GM19240 (cell line): ENCODE data around the gene P2RX2.

Source experiments
- DNase-seq: peaks from one replicate; pipeline ENCODE4 v3.0.0; 2011; ENCODE audit warnings: low spot score; ENCODE audit not compliant: insufficient read length

The P2RX2 gene

DNA sequence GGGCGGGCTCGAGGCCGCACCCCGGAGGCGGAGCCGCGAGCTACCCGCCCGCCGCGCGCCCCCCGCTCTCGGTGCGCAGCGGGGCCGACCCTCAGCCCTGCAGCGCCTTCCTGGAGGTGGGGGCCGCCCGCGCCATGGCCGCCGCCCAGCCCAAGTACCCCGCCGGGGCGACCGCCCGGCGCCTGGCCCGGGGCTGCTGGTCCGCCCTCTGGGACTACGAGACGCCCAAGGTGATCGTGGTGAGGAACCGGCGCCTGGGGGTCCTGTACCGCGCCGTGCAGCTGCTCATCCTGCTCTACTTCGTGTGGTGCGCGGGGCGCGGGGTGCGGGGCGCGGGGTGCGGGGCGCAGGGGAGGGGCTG, at the start of gene P2RX2:
TSS of gene P2RX2 (plus strand) at position 94 of the 361 bp plus-strand sequence. CDS start at position 135, 41 bp downstream.
- no peak for DNase-seq

DNA sequence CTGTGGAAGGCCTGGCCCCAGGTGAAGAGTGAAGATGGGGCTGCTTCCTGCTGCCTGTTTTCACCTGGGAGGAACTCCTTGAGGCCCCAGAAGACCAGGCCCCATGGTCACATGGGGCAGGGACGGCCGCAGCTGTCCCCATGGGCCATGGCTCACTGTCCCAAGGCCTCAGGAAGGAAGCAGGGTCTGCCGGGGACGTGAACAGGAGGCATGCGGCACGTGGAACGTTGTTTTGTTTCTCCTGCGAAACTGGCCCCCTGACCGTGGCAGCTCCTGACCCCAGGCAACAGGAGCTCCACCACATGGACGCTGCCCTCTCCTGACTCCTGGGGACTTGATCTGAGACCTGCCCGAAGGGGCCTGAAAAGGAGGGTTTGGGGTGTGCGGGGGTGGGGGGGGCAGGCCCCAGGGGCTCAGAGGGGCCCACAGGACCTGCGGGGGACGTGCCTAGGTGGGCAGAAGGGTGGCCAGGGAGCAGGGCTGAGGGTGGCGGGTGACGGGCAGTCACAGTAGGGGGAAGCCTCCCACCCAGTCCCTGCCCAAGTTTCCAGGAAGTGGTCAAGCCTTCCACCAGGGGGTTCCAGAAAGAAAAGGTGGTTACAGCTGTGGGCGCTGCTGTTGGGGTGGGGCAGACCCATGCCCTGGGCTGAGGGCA, 49.6 kb upstream of the P2RX2 start:
- DNase-seq, result no peak

DNA sequence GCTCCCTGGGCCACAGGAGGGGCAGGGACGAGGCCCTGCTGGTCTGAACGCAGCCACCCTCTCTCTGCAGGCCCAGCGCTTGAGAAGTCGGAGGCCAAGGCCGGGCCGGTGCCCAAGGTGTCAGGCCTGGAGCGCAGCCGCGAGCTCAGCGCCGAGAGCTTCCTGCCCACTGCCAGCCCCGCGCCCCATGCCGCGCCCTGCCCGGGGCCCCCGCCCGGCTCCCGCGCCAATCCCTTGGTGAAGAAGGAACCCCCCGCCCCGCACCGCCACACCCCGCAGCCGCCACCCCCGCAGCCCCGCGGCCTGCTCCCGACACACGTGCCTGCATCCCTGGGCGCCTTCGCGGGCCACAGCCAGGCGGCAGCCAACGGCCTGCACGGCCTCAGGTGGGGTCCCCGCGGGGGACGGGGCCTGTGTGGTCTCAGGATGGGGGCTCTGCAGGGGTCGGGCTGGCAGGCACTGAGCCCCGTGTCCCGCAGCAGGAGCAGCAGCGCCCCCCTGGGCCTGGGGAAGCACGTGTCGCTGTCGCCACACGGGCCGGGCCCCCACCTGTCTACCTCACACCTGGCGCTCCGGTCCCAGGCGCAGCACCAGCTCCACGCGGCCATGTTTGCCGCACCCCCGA, 48.6 kb upstream of the P2RX2 start:
- no peak for DNase-seq

DNA sequence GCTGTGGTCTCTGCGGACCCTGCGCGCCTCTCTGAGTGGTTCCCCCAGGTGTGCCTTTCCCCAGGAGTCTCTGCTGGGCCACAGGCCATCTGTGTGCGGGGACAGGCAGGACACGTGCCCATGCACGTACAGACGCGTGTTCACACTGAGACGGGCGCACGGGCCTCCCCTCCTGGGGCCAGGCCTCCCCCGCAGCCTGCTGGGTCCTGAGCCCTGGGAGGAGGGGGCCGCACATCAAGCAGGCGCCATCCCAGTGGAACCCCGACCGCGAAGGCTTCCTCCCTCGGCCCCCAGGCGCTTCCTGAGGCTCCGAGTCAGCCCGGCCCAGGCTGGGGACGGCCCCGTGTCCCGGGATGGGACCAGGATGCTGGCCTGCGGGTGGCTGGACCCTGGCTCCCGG, 47.9 kb upstream of the P2RX2 start:
- DNase-seq, result no peak

DNA sequence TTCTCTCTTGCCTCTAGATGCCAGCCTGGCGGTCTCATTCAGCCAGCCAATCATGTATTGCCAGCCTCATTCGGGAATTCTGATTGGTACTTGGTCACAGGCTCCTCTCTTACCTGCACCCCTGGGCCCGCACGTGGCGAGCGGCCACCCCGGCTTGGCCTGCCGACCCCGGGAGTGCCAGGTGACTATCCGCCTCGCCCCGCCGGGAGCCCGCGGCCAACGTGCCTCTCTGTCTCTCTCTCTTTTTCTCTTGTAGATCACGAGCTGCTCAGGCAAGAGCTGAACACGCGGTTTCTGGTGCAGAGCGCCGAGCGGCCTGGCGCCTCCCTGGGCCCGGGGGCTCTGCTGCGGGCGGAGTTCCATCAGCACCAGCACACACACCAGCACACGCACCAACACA, 47.5 kb upstream of the P2RX2 start:
- DNase-seq, result no peak

DNA sequence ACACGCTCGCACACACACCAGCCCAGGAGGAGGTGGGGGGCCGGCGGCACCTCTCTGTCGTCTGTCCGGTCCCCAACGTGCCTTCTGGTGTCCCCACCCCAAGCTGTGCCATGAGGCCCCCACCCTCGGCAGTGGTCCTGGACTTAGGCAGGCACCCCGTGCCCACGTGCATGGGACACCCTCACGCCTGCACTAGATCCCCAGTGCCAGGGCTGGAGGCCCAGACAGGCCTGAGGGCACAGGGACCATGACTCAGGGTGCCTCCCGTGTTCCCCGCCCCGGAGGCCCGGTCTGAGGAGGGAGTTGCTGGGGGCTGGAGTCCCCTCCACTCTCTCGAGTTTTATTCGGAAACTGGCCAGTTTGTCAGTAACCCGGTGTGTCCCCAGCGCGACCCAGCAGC, 47.0 kb upstream of the P2RX2 start:
- no peak for DNase-seq

DNA sequence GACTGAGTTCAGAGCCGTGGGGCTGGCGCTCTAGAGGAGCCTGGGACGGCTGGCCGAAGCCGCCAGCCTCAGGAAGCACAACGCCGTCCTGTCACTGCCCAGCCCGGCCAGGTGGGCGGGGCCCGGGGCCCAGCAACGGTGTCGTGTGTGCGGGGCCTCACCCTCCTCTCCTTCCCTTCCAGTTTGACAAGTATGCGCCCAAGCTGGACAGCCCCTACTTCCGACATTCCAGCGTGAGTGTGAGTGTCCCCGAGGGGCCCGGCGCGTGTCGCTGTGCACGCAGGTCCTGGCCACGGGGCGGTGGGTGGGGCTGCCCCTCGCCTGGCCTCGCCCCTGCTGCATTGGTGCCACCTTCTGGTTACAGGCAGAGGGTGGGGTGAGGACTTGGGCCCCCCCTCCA, 46.5 kb upstream of the P2RX2 start:
- DNase-seq, result no peak

DNA sequence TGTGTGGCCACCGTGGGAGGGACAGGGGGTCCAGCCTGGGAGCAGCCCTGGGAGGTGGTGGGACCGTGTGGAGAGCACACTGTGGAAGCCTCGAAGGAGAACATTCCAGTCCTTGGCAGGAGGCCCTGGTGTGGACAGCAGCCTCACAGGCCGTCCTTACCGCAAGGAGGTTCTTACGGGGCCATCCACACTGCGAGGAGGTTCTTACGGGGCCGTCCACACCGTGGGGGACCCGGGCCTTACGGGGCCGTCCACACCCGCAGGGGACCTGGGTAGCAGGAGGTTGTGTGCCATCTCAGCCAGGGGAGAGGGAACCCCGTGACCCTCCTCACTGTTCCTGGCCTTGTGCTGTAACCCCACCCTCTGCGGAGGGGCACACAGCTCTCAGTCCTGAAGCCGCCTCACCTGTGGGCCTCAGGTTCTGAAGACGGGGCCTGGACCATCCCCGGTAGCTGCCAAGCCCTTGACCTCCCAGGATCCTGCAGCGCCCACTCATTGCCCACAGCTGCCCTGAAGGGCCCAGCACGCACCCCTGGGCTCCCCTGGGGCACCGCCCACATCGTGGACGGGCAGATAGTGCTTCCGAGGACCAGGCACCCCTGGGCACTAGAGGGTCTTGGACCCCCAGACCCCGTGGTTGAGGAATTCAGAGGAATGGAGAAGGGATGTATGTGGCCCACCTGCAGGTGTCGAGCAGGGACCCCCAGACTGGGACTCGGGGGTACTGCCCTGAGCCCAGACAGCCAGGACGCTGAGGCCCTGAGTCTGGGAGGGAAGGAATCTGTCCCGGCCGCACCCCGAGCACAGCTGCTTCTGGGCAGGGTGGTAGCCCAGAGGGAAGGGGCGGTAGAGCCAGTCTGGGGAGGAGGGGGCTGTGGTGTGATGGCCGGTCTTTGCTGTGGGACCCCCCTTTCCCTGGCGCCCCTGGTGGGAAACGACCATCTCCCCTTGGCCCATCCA, 45.5 kb upstream of the P2RX2 start:
- no peak for DNase-seq

DNA sequence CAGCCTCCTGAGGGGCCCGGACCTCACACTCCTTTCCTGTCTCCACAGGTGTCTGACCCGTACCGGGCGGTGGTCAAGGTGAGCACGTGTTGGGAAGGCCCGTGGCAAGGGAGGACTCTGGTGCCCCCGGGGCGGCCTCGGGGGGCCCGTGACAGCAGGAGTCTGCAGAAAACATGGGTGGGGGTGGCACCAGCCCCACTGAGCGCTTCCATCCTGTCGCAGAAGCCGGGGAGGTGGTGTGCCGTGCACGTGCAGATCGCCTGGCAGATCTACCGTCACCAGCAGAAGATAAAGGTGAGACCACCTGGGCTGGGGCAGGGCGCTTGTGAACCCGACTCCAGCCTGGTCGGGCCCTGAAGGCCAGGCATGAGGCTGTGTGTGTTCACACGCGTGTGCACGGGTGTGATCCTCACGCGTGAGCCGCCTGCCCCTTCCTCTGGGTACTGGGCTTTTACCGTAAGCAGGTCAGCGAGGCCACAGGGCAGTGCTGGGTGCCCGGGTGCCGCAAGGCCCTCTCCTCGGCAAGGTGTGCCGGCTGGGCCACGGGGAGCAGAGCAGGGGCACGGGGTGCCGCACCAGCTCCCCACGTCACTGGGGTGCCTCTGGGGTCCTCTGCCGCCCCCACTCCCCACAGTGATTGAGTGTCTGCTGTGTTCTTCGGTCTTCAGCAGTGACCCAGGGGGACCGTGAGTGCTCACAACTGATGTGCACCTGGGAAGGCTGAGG, 44.1 kb upstream of the P2RX2 start:
- no peak for DNase-seq

DNA sequence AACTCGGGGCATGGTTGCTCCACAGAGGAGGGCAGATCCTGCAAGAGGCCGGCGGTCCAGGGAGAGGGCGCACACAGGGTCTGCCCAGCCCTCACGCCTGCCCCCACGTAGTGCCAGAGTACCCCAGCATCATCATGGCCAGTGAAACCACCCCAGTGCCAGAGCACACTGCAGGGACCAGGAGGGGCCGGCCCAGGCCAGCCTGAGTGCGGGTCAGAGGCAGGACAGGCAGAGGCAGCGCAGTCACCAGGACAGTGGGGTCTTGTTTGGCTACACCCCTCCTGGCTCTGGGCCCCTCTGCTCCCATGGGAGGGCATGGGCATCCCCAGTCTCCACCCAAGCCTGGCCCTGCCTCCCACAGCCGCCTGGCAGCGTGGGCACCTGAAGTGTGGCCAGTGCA, 42.9 kb upstream of the P2RX2 start:
- DNase-seq, result no peak

DNA sequence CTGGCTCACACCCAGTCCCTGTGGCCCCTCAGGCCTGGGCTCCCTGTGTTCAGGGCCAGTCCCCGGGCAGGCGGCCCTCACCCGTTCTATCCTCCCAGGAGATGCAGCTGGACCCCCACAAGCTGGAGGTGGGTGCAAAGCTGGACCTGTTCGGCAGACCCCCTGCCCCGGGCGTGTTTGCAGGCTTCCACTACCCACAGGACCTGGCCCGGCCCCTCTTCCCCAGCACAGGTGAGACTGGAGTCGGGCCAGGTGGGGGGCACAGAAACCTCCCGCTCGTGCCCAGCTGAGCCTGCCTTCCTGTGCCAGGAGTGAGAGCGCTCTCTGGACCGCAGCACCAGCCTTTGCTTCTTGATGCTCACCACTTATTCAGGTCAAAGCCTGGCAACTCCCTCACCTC, 41.9 kb upstream of the P2RX2 start:
- no peak for DNase-seq

DNA sequence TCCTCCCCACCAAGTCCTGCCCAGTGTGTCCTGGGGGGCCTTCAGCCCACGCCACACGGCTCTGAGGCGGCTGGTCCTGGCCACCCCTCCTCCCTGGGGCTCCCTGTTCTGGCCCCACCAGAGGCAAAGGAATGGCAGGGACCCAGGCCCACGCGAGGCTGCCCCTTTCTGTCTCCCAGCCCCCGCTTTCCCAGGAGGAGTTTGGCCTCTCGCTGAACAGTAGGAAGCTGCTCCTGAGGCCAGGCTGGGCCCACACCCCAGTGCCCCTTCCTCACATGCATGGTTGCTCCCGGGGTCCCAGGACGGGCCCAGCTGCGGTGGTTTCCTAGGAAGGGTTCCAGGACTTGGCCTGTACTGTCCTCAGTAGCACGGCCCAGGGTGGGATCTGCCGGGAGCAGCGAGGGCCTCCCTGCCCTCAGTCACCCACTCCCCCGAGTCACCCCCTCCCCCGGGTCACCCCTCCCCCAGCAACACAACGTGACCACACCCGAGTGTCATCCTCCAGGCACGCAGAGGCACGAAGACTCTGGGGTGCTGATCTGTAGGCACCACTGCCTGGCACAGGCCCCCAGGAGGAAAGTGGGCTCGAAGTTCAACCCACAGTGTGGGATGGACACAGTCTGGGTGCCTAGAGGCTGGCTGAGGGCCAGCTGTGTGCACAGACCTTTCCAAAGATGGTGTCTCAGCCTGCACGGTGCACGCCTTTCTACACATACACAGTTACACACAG, 41.2 kb upstream of the P2RX2 start:
- no peak for DNase-seq

DNA sequence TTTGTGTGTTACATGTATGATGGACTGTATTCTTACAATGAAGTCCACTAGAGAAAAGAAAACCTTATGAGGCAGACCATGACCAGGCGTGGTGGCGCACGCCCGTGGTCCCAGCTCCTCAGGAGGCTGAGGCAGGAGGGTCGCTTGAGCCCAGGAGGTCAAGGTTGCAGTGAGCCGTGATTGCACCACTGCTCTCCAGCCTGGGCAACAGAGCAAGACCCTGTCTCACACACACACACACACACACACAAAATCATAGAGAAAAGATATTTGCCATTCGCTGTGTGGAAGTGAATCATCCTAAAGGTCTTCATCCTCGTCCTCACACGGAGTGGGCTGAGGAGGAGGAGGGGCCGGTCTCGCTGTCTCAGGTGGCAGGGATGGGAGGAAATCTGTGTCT, 40.5 kb upstream of the P2RX2 start:
- DNase-seq, result no peak

DNA sequence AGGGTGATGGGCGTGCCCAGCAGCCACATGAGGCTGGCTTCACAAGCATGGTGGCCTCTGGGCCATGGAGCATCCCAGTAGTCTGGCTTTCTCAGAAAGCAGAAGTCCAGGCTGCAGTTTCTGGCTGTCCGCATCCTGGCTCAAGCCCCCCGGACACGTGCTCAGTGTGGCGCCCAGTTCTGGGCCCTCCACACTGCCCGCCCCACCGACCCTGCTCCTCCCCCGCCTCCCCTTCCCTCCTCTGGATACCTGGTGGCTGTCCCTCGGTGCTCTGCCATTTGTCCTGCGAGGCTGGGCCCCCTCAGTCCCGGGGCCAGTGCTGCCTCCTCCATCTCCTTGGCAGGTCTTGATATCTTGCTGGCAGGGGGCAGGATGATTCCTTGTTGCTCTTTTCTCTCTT, 39.8 kb upstream of the P2RX2 start:
- DNase-seq, result no peak

DNA sequence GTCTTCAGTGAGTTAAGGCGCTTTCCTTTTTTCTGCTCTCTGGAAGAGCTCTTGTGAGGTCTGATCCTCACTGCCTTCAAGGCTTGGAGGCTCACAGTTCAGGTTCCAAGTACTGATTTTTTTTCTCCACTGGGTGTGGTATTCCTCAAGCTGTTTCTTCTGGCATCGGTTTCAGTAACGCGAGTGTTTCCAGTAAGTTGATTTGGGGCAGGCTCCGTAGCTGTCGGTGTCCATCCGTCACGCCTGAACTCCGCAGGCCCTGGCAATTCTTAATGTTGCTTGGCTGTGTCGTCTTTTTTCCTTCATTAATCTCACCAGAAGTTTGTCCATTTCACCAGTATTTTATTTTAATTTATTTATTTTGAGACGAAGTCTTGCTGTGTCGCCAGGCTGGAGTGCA, 38.8 kb upstream of the P2RX2 start:
- no peak for DNase-seq

DNA sequence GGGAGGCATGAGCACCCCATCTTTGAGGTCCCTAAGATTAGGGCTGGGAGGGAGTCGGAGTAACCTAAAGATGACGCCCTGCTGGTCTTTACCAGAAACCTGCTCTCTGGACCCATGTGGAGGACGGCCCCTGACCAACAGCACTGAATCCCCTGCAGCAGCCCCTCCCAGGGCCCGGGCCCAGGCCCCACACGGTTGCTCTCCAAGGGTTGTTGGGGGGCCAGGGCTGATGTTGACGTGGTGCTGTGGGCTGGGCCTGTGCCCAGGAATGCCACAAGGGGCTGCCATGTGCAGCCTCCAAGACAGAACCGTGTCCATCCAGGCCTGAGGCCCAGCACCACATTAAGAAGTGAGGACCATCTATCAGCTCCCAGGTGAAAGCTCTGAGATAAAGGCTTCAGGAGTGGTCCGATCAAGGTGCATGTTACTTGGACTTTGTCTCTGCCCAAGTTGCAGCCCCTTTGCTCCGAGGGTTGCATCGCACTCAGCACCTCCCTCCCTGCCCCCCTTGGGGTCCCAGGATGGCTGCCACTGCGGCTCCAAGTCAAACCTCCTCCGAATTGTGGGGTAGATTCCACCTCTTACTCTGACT, 37.8 kb upstream of the P2RX2 start:
- no peak for DNase-seq

DNA sequence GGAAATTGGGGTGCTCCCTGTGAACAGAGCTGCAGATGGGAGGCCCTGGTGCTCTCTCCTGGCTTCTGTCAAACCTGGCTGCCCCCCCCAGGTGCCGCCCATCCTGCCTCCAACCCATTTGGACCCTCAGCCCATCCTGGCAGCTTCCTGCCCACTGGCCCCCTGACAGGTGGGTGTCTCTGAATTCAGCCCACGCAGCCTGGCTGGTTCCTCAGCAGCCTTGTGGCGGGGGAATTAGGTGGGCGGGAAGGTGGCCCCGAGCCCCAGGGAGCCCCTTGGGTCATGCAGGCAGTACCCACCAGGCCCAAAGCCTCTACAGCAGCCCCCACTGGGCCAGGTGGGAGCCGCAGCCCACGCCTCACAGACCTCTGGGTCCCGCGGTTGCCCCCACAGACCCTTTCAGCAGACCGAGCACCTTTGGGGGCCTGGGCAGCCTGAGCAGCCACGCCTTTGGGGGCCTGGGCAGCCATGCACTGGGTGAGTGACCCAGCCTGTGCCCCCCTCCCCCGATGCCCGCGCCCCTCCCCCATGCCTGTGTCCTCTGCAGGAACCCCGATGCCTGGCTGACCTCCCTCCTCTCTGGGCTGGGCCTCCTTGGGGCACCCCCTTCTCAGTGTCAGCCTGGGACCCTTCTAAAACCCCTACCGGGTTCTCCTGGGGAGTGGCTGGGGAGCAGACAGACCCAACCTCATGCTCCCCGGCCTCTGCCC, 37.1 kb upstream of the P2RX2 start:
- DNase-seq, result no peak

DNA sequence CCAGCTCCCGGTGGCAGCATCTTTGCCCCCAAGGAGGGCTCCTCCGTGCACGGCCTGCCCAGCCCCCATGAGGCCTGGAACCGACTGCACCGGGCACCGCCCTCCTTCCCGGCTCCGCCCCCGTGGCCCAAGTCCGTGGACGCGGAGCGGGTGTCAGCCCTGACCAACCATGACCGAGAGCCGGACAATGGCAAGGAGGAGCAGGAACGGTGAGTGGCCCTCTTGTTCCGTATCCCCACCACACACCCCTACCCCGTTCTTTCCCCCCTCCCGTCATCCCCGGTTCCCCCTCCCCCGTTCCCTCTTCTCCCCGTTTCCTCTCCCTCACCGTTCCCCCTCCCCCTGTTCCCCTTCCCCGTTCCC, 36.5 kb upstream of the P2RX2 start:
- DNase-seq, result no peak

DNA sequence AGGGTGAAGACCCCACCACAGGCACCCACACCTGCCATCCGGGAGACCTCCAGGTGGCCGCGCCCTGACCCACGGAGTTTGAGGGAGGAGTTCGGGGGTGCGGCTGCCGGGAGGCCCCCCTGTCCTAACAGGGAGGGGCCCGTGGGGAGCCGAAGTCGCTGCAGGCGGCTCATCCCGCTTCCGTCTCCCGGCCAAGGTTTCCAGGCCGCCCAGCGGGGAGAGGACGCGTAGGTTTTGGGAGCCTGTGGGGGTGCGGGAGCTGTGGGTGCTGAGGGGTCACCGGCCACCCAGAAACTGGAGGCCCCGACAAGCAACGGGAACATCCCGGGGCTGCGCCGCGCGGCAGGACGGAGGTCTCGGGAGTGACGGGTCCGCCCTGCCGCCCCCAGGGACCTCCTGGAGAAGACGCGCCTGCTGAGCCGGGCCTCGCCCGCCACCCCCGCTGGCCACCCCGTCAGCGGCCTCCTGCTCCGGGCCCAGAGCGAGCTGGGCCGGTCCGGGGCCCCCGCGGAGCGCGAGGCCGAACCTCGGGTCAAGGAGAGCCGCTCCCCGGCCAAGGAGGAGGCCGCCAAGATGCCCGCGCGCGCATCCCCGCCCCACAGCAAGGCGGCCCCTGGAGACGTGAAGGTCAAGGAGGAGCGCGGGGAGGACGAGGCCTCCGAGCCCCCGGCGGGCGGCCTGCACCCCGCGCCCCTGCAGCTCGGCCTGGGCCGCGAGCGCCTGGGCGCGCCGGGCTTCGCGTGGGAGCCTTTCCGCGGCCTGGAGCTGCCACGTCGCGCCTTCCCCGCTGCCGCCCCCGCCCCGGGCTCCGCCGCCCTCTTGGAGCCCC, 35.8 kb upstream of the P2RX2 start:
- DNase-seq, result no peak

DNA sequence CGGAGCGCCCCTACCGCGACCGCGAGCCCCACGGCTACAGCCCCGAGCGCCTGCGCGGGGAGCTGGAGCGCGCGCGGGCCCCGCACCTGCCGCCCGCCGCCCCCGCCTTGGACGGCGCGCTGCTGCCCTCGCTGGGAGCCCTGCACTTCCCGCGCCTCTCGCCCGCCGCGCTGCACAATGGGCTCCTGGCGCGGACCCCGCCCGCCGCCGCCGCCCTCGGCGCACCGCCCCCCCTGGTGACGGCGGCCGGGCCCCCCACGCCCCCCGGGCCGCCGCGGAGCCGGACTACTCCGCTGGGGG, 35.2 kb upstream of the P2RX2 start:
- no peak for DNase-seq
